K562 (cell line): ENCODE results near the gene KCNK1. TPM values are rescaled to one million over a fixed set of nuclear protein-coding genes. Genes with fewer than 3 reads are reported as not detected.

Source experiments
- CBFB ChIP-seq: sonication (generic); formaldehyde crosslinking; IDR thresholded peaks from 2 replicates; pipeline ENCODE4 v1.4.0; 2020; ENCODE audit warnings: mild to moderate bottlenecking, missing genetic modification reagents
- DMBX1 ChIP-seq: fragments of 250-450 bp; sonication (Bioruptor Pico); IDR thresholded peaks from 2 replicates; pipeline ENCODE4 v1.8.0; 2022; ENCODE audit warnings: inconsistent platforms, mild to moderate bottlenecking, moderate library complexity, borderline replicate concordance
- ETV6 ChIP-seq, 3 experiments: fragments of 150-350 bp in 1 of 3; sonication (generic) in 1 of 3; formaldehyde crosslinking in 1 of 3; IDR thresholded peaks; 2 replicates each; pipeline versions ENCODE4 v1.6.1 to v1.8.0; 2014 to 2022; ENCODE audit warnings: borderline replicate concordance in 2 of 3, low read depth in 2 of 3, antibody characterized with exemption in 1 of 3, low read length in 1 of 3, mild to moderate bottlenecking in 1 of 3, missing genetic modification reagents in 1 of 3
- GATAD2B ChIP-seq: fragments of 450-650 bp; IDR thresholded peaks from 2 replicates; pipeline ENCODE4 v1.6.1; 2017; ENCODE audit warnings: mild to moderate bottlenecking, borderline replicate concordance
- HNRNPK ChIP-seq: fragments of 200-400 bp; formaldehyde crosslinking; IDR thresholded peaks from one replicate; pipeline ENCODE4 v1.6.1; 2018; ENCODE audit warnings: mild to moderate bottlenecking, low read depth, low read length; ENCODE audit not compliant: poor library complexity, severe bottlenecking
- KDM1A ChIP-seq, 2 experiments: fragments of 450-650 bp; IDR thresholded peaks; 2 replicates each; pipeline ENCODE4 v1.6.1; 2016; ENCODE audit warnings: mild to moderate bottlenecking in 2 of 2
- NFIC ChIP-seq: fragments of 450-650 bp; IDR thresholded peaks from 2 replicates; pipeline ENCODE4 v1.6.1; 2017; ENCODE audit warnings: mild to moderate bottlenecking, inconsistent platforms
- PTRF ChIP-seq: fragments of 450-650 bp; IDR thresholded peaks from 2 replicates; pipeline ENCODE4 v1.6.1; 2016; ENCODE audit warnings: mild to moderate bottlenecking, missing genetic modification characterization, missing compliant biosample characterization
- SMARCB1 ChIP-seq: IDR thresholded peaks from 2 replicates; pipeline ENCODE4 v1.6.1; 2011; ENCODE audit warnings: improper control_type of control experiment, low read depth; ENCODE audit not compliant: insufficient read length
- SNIP1 ChIP-seq: fragments of 450-650 bp; IDR thresholded peaks from 2 replicates; pipeline ENCODE4 v1.7.1; 2017; ENCODE audit warnings: low read depth, mild to moderate bottlenecking
- ZNF165 ChIP-seq: fragments of 250-450 bp; sonication (Bioruptor Pico); IDR thresholded peaks from 2 replicates; pipeline ENCODE4 v1.4.0; 2020; ENCODE audit warnings: borderline replicate concordance
- ZNF224 ChIP-seq: sonication (generic); formaldehyde crosslinking; IDR thresholded peaks from 2 replicates; pipeline ENCODE4 v1.8.0; 2022; ENCODE audit warnings: mild to moderate bottlenecking, missing genetic modification reagents
- ZNF644 ChIP-seq: fragments of 200-800 bp; sonication (Bioruptor generic); IDR thresholded peaks from 2 replicates; pipeline ENCODE4 v1.6.1; 2016; ENCODE audit warnings: low read depth, missing genetic modification characterization, missing compliant biosample characterization
- polyA plus RNA-seq, 8 experiments: library from polyadenylated mRNA; depleted of rRNA in 4 of 8; stranded (reverse) in 5 of 8; unstranded in 3 of 8; fragments of >200 nt; fragmentation: Nextera tagmentation in 2 of 8; fragmentation: Illumina TruSeq in 1 of 8; extraction: Ambion mirVana in 2 of 8; extraction: Trizol in 1 of 8; gene quantifications; 2 replicates each; pipeline versions ENCODE4 v1.2.1 to v1.2.3, GENCODE V29; 2011 to 2014; ENCODE audit warnings: inconsistent platforms in 1 of 8, missing spikeins in 1 of 8
- total RNA-seq, 7 experiments: library from RNA; depleted of rRNA in 6 of 7; stranded (reverse); fragments of >200 nt in 6 of 7; fragmentation: Illumina TruSeq in 2 of 7; extraction: Trizol in 2 of 7; gene quantifications; 2 replicates each; pipeline versions ENCODE4 v1.2.1 to v1.2.3, GENCODE V29; 2011 to 2021; ENCODE audit warnings: low replicate concordance in 1 of 7
- TF ChIP-seq, protein P1 (sequence below): fragments of 450-650 bp; IDR thresholded peaks from 2 replicates; pipeline ENCODE4 v1.6.1; 2016; ENCODE audit warnings: low read depth
- TF ChIP-seq, protein P2 (sequence below): fragments of 450-650 bp; IDR thresholded peaks from 2 replicates; pipeline ENCODE4 v1.6.1; 2018; ENCODE audit not compliant: partially characterized antibody

Gene KCNK1
- total and polyA plus RNA-seq, 9 of the 15 experiments (the other 6 are each of a cell fraction or from before 2014, with no cell fraction given), result 3.1 to 22.7 (median 6.0) TPM

DNA sequence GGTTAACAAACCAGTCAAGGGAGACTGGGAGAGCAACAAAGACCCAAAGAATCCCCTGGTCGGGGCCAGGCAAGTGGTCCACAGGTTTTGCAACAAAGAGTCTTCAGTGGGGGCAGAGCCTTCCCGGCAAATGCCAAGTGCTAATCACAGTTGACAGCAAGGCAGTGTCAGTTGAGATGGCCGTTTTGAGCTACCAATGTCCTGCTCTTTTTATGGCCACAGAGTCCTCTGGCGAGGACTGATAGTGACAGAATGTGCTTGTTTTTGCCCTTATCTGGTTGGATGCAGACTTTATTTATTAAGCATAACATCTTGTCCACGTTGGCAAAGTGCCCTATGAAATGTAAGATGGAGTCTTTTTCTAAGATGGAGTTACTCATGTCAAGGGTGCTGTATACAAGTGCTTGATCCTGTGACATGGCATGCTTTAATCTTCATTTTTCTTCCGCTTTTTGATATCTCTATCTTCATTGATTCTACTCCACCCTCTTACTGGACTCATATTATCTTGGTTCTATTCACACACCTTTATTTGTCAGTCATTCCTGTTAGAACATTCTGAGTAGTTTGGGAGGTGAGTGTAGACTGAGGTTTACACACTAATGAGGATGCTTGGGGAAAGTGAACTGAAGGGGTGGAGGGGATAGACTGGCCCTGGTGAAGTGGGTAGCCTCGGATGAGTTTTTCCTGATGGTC is 51.8 kb downstream of the KCNK1 start (continued):
- TF ChIP-seq, protein P1, sequence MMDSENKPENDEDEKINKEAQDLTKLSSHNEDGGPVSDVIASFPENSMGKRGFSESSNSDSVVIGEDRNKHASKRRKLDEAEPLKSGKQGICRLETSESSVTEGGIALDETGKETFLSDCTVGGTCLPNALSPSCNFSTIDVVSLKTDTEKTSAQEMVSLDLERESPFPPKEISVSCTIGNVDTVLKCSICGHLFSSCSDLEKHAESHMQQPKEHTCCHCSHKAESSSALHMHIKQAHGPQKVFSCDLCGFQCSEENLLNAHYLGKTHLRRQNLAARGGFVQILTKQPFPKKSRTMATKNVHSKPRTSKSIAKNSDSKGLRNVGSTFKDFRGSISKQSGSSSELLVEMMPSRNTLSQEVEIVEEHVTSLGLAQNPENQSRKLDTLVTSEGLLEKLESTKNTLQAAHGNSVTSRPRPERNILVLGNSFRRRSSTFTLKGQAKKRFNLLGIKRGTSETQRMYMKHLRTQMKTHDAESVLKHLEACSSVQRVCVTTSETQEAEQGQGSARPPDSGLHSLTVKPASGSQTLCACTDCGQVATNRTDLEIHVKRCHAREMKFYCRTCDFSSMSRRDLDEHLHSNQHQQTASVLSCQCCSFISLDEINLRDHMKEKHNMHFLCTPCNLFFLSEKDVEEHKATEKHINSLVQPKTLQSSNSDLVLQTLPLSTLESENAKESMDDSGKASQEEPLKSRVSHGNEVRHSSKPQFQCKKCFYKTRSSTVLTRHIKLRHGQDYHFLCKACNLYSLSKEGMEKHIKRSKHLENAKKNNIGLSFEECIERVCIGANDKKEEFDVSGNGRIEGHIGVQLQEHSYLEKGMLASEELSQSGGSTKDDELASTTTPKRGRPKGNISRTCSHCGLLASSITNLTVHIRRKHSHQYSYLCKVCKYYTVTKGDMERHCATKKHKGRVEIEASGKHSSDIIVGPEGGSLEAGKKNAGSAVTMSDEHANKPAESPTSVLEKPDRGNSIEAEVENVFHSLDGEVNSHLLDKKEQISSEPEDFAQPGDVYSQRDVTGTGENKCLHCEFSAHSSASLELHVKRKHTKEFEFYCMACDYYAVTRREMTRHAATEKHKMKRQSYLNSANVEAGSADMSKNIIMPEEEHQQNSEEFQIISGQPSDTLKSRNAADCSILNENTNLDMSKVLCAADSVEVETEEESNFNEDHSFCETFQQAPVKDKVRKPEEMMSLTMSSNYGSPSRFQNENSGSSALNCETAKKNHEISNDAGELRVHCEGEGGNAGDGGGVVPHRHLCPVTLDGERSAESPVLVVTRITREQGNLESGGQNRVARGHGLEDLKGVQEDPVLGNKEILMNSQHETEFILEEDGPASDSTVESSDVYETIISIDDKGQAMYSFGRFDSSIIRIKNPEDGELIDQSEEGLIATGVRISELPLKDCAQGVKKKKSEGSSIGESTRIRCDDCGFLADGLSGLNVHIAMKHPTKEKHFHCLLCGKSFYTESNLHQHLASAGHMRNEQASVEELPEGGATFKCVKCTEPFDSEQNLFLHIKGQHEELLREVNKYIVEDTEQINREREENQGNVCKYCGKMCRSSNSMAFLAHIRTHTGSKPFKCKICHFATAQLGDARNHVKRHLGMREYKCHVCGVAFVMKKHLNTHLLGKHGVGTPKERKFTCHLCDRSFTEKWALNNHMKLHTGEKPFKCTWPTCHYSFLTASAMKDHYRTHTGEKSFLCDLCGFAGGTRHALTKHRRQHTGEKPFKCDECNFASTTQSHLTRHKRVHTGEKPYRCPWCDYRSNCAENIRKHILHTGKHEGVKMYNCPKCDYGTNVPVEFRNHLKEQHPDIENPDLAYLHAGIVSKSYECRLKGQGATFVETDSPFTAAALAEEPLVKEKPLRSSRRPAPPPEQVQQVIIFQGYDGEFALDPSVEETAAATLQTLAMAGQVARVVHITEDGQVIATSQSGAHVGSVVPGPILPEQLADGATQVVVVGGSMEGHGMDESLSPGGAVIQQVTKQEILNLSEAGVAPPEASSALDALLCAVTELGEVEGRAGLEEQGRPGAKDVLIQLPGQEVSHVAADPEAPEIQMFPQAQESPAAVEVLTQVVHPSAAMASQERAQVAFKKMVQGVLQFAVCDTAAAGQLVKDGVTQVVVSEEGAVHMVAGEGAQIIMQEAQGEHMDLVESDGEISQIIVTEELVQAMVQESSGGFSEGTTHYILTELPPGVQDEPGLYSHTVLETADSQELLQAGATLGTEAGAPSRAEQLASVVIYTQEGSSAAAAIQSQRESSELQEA, result no peak
- TF ChIP-seq NFIC (peak; percentile 99), CBFB (CRISPR knock-in tag) (peak; percentile 73; the same call in 1 of the 2 replicates), SNIP1 (no peak), KDM1A (IDR thresholded peaks at IDR 0.05) (peak; percentile 84 to 88; a peak in 3 of 4 replicates), ZNF165 (peak; percentile 100), ZNF644 (tag) (peak; percentile 100), SMARCB1 (no peak), HNRNPK (no peak), DMBX1 (CRISPR knock-in tag) (peak; percentile 100), GATAD2B (peak; percentile 85), ZNF224 (CRISPR knock-in tag) (no peak), ETV6 (IDR thresholded peaks at IDR 0.05; ENCODE audit: borderline replicate concordance in 1 of 2, low read depth in 2 of 2, low read length in 1 of 2) (no peak; a peak in 1 of 4 replicates), ETV6 (CRISPR knock-in tag; IDR thresholded peaks at IDR 0.05; ENCODE audit: borderline replicate concordance) (no peak), PTRF (tag) (peak; percentile 100)
- TF ChIP-seq, protein P2, sequence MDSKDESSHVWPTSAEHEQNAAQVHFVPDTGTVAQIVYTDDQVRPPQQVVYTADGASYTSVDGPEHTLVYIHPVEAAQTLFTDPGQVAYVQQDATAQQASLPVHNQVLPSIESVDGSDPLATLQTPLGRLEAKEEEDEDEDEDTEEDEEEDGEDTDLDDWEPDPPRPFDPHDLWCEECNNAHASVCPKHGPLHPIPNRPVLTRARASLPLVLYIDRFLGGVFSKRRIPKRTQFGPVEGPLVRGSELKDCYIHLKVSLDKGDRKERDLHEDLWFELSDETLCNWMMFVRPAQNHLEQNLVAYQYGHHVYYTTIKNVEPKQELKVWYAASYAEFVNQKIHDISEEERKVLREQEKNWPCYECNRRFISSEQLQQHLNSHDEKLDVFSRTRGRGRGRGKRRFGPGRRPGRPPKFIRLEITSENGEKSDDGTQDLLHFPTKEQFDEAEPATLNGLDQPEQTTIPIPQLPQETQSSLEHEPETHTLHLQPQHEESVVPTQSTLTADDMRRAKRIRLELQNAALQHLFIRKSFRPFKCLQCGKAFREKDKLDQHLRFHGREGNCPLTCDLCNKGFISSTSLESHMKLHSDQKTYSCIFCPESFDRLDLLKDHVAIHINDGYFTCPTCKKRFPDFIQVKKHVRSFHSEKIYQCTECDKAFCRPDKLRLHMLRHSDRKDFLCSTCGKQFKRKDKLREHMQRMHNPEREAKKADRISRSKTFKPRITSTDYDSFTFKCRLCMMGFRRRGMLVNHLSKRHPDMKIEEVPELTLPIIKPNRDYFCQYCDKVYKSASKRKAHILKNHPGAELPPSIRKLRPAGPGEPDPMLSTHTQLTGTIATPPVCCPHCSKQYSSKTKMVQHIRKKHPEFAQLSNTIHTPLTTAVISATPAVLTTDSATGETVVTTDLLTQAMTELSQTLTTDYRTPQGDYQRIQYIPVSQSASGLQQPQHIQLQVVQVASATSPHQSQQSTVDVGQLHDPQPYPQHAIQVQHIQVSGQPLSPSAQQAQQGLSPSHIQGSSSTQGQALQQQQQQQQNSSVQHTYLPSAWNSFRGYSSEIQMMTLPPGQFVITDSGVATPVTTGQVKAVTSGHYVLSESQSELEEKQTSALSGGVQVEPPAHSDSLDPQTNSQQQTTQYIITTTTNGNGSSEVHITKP, result no peak
